Measurements from ENCODE around the gene EPN1. TPM values are rescaled to one million over a fixed set of nuclear protein-coding genes. Genes with fewer than 3 reads are reported as not detected.
"Not testable (repeated sequence)": the region's sequence is repeated elsewhere in the genome, so short reads cannot be mapped to it uniquely, and the experiment has no call there.

The EPN1 gene
- total RNA-seq, 2 experiments from 2014 or later: 39.0 to 40.5 TPM

DNA sequence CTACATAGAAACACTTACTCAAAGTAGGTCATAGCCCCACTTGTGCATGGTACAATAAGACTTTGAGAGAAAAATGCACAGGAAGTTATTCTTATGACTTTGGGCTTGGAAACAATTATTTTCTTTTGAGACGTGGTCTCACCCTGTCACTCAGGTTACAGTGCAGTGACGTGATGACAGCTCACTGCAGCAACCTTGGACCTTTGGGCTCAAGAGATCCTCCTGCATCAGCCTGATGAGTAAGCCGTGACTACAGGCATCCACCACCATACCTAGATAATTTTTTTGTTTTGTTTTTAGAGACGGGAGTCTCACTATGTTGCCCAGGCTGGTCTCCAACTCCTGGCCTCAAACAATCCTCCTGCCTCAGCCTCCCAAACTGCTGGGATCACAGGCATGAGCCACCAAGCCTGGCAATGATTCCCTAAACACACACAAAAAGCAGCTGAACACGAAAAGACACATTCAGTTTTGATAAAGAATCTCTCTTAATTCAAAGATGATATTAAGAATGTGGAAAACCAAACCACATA is 45.3 kb downstream of the EPN1 start:
- intact Hi-C loops (cut with DNase I, micrococcal nuclease): no loop called here
- Histone ChIP-seq H3K4me3 (ENCODE audit: low read length) (no peak overlapping the region), H3K4me1 (ENCODE audit: insufficient read depth, low read length) (no peaks in the 10 kb centered on the region), H3K27ac (ENCODE audit: low read depth in 1 of 2, low read length in 2 of 2) (no peak overlapping the region), H3K36me3 (ENCODE audit: insufficient read depth, low read length) (no peaks in the 10 kb centered on the region), H3K9me3 (ENCODE audit: control insufficient read depth in 1 of 2, insufficient read depth in 1 of 2, low read length in 2 of 2) (peaks cover 0 to 20% of the 10 kb centered on the region in 2 experiments), H3K27me3 (ENCODE audit: control insufficient read depth in 1 of 2, insufficient read depth in 2 of 2, low read length in 2 of 2) (peaks cover 20 to 25% of the 10 kb centered on the region in 2 experiments)
- ChIA-PET CTCF (no interaction called here), POLR2A (no interaction called here)
- DNase-seq (no peak), ATAC-seq (ENCODE audit: poor library complexity) (no peak)
- Mint-ChIP-seq H3K9me3 (peaks cover 7% of the 10 kb centered on the region), H3K4me3 (no peak overlapping the region), H3K4me1 (ENCODE audit: low read depth) (no peaks in the 10 kb centered on the region), H3K27ac (no peak overlapping the region), H3K36me3 (ENCODE audit: low read depth) (no peaks in the 10 kb centered on the region), H3K27me3 (peaks cover 69% of the 10 kb centered on the region)
- TF ChIP-seq, protein P1, sequence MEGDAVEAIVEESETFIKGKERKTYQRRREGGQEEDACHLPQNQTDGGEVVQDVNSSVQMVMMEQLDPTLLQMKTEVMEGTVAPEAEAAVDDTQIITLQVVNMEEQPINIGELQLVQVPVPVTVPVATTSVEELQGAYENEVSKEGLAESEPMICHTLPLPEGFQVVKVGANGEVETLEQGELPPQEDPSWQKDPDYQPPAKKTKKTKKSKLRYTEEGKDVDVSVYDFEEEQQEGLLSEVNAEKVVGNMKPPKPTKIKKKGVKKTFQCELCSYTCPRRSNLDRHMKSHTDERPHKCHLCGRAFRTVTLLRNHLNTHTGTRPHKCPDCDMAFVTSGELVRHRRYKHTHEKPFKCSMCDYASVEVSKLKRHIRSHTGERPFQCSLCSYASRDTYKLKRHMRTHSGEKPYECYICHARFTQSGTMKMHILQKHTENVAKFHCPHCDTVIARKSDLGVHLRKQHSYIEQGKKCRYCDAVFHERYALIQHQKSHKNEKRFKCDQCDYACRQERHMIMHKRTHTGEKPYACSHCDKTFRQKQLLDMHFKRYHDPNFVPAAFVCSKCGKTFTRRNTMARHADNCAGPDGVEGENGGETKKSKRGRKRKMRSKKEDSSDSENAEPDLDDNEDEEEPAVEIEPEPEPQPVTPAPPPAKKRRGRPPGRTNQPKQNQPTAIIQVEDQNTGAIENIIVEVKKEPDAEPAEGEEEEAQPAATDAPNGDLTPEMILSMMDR (IDR thresholded peaks at IDR 0.05): no peak

DNA sequence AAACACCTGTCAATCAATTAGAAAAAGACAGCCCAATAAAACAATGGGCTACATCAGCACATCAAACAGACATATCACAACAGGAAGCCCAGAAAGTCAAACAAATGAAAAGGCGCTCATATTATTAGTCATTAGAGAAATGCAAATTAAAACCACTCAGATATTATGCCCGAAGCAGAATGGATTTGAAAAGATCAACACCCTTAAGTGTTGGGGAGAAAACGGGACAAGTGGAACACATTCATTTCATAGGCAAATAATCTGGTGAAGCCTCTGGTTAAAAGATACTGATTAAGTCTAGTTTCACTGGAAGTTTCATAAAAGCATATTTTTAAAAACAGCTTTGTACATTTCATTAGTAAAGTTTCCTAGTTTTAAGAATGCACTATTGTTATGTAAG is 45.8 kb downstream of the EPN1 start:
- Mint-ChIP-seq H3K27me3 (peaks cover 72% of the 10 kb centered on the region), H3K4me3 (no peak overlapping the region), H3K27ac (no peak overlapping the region), H3K9me3 (peaks cover 7% of the 10 kb centered on the region), H3K4me1 (ENCODE audit: low read depth) (no peaks in the 10 kb centered on the region), H3K36me3 (ENCODE audit: low read depth) (no peaks in the 10 kb centered on the region)
- no peak overlapping the region for H3K27ac ChIP-seq (ENCODE audit: low read depth in 1 of 2, low read length in 2 of 2)
- TF ChIP-seq, protein P1 (IDR thresholded peaks at IDR 0.05): no peak
- peaks cover 0 to 20% of the 10 kb centered on the region in 2 experiments for H3K9me3 ChIP-seq (ENCODE audit: control insufficient read depth in 1 of 2, insufficient read depth in 1 of 2, low read length in 2 of 2)
- CTCF ChIA-PET: no interaction called here
- POLR2A ChIA-PET: no interaction called here
- H3K4me1 ChIP-seq (ENCODE audit: insufficient read depth, low read length): no peaks in the 10 kb centered on the region
- no peak overlapping the region for H3K4me3 ChIP-seq (ENCODE audit: low read length)
- DNase-seq (no peak), ATAC-seq (ENCODE audit: poor library complexity) (no peak)
- no peaks in the 10 kb centered on the region for H3K36me3 ChIP-seq (ENCODE audit: insufficient read depth, low read length)
- intact Hi-C loops (cut with DNase I, micrococcal nuclease): no loop called here
- peaks cover 20 to 25% of the 10 kb centered on the region in 2 experiments for H3K27me3 ChIP-seq (ENCODE audit: control insufficient read depth in 1 of 2, insufficient read depth in 2 of 2, low read length in 2 of 2)

DNA sequence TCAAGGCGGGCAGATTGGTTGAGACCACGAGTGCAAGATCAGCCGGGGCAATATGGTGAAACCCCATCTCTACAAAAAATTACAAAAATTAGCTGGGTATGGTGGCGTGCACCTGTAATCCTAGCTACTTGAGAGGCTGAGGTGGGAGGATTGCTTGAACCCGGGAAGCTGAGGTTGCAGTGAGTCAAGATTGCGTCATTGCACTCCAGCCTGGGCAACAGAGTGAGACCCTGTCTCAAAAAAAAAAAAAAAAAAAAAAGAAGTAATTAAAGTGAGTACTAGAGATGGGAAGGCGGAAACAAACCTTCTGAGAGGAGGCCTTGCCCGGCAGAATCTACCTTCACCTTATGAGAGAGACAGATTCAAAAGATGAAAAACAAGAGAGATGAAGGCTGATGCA is 48.5 kb downstream of the EPN1 start:
- no peaks in the 10 kb centered on the region for H3K4me1 Mint-ChIP-seq (ENCODE audit: low read depth)
- Histone ChIP-seq H3K27ac (ENCODE audit: low read depth in 1 of 2, low read length in 2 of 2) (no peak overlapping the region), H3K36me3 (ENCODE audit: insufficient read depth, low read length) (no peaks in the 10 kb centered on the region), H3K4me1 (ENCODE audit: insufficient read depth, low read length) (no peaks in the 10 kb centered on the region), H3K9me3 (ENCODE audit: control insufficient read depth in 1 of 2, insufficient read depth in 1 of 2, low read length in 2 of 2) (peaks cover 0 to 20% of the 10 kb centered on the region in 2 experiments), H3K27me3 (ENCODE audit: control insufficient read depth in 1 of 2, insufficient read depth in 2 of 2, low read length in 2 of 2) (peaks cover 12 to 16% of the 10 kb centered on the region in 2 experiments), H3K4me3 (ENCODE audit: low read length) (no peak overlapping the region)
- no peaks in the 10 kb centered on the region for H3K36me3 Mint-ChIP-seq (ENCODE audit: low read depth)
- H3K9me3 Mint-ChIP-seq: peaks cover 7% of the 10 kb centered on the region
- ChIA-PET CTCF (no interaction called here), POLR2A (no interaction called here)
- no peak overlapping the region for H3K4me3 Mint-ChIP-seq
- TF ChIP-seq, protein P1 (IDR thresholded peaks at IDR 0.05): no peak
- H3K27me3 Mint-ChIP-seq: peaks cover 59% of the 10 kb centered on the region
- no peak for DNase-seq
- no peak for ATAC-seq (ENCODE audit: poor library complexity)
- H3K27ac Mint-ChIP-seq: no peak overlapping the region
- intact Hi-C loops (cut with DNase I, micrococcal nuclease): no loop called here

DNA sequence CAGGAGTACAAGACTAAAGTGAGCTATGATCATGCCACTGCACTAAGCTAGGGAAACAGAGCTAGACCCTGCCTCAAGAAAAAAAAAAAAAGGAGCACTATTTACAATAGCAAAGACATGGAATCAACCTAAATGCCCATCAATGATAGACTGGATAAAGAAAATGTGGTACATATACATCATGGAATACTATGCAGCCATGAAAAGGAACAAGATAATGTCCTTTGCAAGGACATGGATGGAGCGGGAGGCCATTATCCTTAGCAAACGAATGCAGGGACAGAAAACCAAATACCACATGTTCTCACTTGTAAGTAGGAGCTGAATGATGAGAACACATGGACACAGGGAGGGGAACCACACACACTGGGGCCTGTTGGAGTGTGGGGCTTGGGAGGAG is 55.4 kb downstream of the EPN1 start:
- POLR2A ChIA-PET; DNase-seq; H3K27ac Mint-ChIP-seq; H3K27me3 ChIP-seq (ENCODE audit: control insufficient read depth in 1 of 2, insufficient read depth in 2 of 2, low read length in 2 of 2); H3K36me3 ChIP-seq (ENCODE audit: insufficient read depth, low read length); H3K9me3 ChIP-seq (ENCODE audit: control insufficient read depth in 1 of 2, insufficient read depth in 1 of 2, low read length in 2 of 2); H3K27me3 Mint-ChIP-seq; H3K4me3 ChIP-seq (ENCODE audit: low read length); H3K4me3 Mint-ChIP-seq; H3K4me1 ChIP-seq (ENCODE audit: insufficient read depth, low read length); H3K4me1 Mint-ChIP-seq (ENCODE audit: low read depth); H3K36me3 Mint-ChIP-seq (ENCODE audit: low read depth); H3K27ac ChIP-seq (ENCODE audit: low read depth in 1 of 2, low read length in 2 of 2); ATAC-seq (ENCODE audit: poor library complexity); intact Hi-C loops (cut with DNase I, micrococcal nuclease); CTCF ChIA-PET; H3K9me3 Mint-ChIP-seq: not testable (repeated sequence)

All from CD4-positive, alpha-beta T cell (primary cell).